Natural killer cell (primary cell): ENCODE data around the gene ANKFN1. TPM values are rescaled to one million over a fixed set of nuclear protein-coding genes. Genes with fewer than 3 reads are reported as not detected.
"Not testable (repeated sequence)": the region's sequence is repeated elsewhere in the genome, so short reads cannot be mapped to it uniquely, and the experiment has no call there.

ENCODE experiments used
- ATAC-seq, 3 donors: fragments of 150-1000 bp in 2 of 3; fragments of 200-7000 bp in 1 of 3; cut with Tn5 transposase; 1 replicate in 1 of 3; 2 replicates in 2 of 3; pipeline ENCODE4 v1.10.0; 2021; ENCODE audit warnings: mild to moderate bottlenecking in 2 of 3, moderate library complexity in 2 of 3
- DNase-seq, 2 donors: peaks; one replicate each; pipeline versions ENCODE4 v3.0.0 to v3.0.0-alpha.2; 2013 to 2021; ENCODE audit warnings: mixed read lengths in 1 of 2
- H3K27ac ChIP-seq: one replicate; pipeline ENCODE4 v1.5.1; 2013; ENCODE audit warnings: mild to moderate bottlenecking, low read length
- H3K27me3 ChIP-seq: one replicate; pipeline ENCODE4 v1.6.1; 2013; ENCODE audit warnings: low read length; ENCODE audit not compliant: control insufficient read depth, insufficient read depth
- H3K36me3 ChIP-seq: one replicate; pipeline ENCODE4 v1.6.1; 2013; ENCODE audit warnings: low read length; ENCODE audit not compliant: control insufficient read depth, insufficient read depth
- H3K4me1 ChIP-seq: one replicate; pipeline ENCODE4 v1.6.1; 2013; ENCODE audit warnings: low read length; ENCODE audit not compliant: control insufficient read depth, insufficient read depth
- H3K4me3 ChIP-seq: one replicate; pipeline ENCODE4 v1.5.1; 2013; ENCODE audit warnings: low read length
- H3K9me3 ChIP-seq: one replicate; pipeline ENCODE4 v1.6.1; 2013; ENCODE audit warnings: low read length; ENCODE audit not compliant: control insufficient read depth, insufficient read depth
- H3K27ac Mint-ChIP-seq, 2 donors: one replicate each; pipeline ENCODE4 v1.8.0; 2022; ENCODE audit warnings: mild to moderate bottlenecking in 2 of 2, mixed read lengths in 2 of 2, moderate library complexity in 1 of 2
- H3K27me3 Mint-ChIP-seq, 2 donors: one replicate each; pipeline ENCODE4 v1.8.0; 2022; ENCODE audit warnings: low read depth in 2 of 2, mixed read lengths in 2 of 2
- H3K36me3 Mint-ChIP-seq: one replicate; pipeline ENCODE4 v1.8.0; 2022; ENCODE audit warnings: mixed read lengths
- H3K4me1 Mint-ChIP-seq, 2 donors: one replicate each; pipeline ENCODE4 v1.8.0; 2022; ENCODE audit warnings: mixed read lengths in 2 of 2
- H3K4me3 Mint-ChIP-seq: one replicate; pipeline ENCODE4 v1.8.0; 2022; ENCODE audit warnings: mild to moderate bottlenecking, moderate library complexity, mixed read lengths
- H3K9me3 Mint-ChIP-seq, 2 donors: one replicate each; pipeline ENCODE4 v1.8.0; 2022; ENCODE audit warnings: mixed read lengths in 2 of 2
- WGBS: methylation state at CpG from one replicate; pipeline ENCODE4 v1.1.7; 2013; ENCODE audit warnings: missing lambda C conversion rate; ENCODE audit not compliant: insufficient coverage; 5-methylcytosine and 5-hydroxymethylcytosine counted together
- intact Hi-C: fragments of 100-400 bp; cut with micrococcal nuclease; formaldehyde crosslinking; loops from one replicate; pipeline ENCODE4 v1.14.2; 2022
- total RNA-seq, 4 donors: library from RNA; stranded (reverse); fragments of 120-200 nt in 1 of 4; gene quantifications; one replicate each; pipeline versions ENCODE4 v1.2.3 to v1.2.4, GENCODE V29; 2013 to 2022
- TF ChIP-seq, protein P1 (sequence below): fragments of 200-600 bp; IDR thresholded peaks from one replicate; pipeline ENCODE4 v1.8.0; 2022; ENCODE audit warnings: antibody characterized with exemption

The ANKFN1 gene
- total RNA-seq, 3 donors from 2014 or later (not counting 1 experiment from before 2014, with no cell fraction given): not detected

DNA sequence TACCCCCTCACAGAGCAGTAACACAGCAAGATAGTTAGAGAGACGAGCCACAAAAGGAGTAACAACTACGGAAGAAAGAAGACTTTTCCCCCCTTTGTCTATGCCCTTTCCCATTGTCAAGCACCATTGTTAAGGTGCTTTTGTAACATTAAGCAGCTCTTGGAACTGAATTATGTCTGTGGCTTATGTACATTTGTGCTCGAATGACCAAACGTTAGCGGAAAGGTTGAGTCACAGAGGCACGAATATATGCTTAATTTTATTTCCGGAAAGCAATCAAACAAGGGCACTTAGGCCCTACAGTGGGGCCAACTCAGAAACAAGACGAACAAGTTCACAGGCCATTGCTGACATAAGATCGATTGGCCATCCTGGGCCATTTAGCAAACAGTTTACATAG, 109.5 kb downstream of the ANKFN1 start:
- Mint-ChIP-seq H3K27me3 (no peaks in the 10 kb centered on the region), H3K27ac (no peak overlapping the region), H3K4me3 (no peak overlapping the region), H3K9me3 (no peaks in the 10 kb centered on the region), H3K4me1 (no peaks in the 10 kb centered on the region), H3K36me3 (no peaks in the 10 kb centered on the region)
- H3K27ac ChIP-seq: no peak overlapping the region
- no peaks in the 10 kb centered on the region for H3K4me1 ChIP-seq
- ATAC-seq (no peak), DNase-seq (no peak)
- H3K9me3 ChIP-seq: no peaks in the 10 kb centered on the region
- no peaks in the 10 kb centered on the region for H3K27me3 ChIP-seq
- no peak overlapping the region for H3K4me3 ChIP-seq
- no peaks in the 10 kb centered on the region for H3K36me3 ChIP-seq
- TF ChIP-seq, protein P1, sequence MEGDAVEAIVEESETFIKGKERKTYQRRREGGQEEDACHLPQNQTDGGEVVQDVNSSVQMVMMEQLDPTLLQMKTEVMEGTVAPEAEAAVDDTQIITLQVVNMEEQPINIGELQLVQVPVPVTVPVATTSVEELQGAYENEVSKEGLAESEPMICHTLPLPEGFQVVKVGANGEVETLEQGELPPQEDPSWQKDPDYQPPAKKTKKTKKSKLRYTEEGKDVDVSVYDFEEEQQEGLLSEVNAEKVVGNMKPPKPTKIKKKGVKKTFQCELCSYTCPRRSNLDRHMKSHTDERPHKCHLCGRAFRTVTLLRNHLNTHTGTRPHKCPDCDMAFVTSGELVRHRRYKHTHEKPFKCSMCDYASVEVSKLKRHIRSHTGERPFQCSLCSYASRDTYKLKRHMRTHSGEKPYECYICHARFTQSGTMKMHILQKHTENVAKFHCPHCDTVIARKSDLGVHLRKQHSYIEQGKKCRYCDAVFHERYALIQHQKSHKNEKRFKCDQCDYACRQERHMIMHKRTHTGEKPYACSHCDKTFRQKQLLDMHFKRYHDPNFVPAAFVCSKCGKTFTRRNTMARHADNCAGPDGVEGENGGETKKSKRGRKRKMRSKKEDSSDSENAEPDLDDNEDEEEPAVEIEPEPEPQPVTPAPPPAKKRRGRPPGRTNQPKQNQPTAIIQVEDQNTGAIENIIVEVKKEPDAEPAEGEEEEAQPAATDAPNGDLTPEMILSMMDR: no peak
- intact Hi-C loops: no loop called here
- 91% methylated on average over 9 of the region's 9 CpGs for WGBS

DNA sequence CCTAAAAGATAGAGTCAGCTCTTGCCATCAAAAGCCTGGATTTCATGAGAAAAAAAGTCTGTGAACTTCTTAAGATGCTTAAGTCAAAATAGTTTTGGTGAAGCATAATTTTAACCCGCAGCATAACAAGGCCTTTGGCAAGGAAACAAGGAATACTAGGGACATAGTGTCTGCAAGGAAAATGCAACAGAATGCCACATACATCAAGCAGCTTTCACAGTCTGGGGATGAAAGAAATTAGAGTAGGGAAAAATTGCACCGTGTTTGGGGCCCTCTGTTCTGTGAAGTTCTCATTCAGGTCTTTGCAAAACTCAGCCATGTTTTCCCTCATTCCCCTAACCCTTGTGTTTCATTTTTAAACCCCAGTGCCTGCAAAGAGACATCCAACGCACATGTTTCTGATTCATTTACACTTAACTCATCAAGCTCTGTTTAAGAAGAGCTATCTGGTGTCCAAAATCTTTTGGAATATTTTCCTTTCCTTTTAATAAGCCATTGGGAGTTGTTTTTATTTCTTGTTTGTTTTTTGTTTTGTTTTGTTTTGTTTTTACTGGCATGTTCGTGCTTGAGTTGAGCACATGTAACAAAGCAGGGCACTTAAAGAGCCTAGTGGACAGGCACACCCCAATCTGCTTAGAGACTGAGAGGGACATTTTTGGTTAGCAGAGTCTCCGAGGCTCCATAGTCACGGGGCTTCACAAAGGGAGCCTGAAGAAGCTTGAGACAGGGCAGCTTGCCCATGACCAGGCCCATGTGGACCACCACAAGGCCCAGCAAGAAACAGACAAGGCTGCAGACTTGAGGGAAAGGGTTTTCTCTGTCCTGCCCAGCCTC, 116.5 kb downstream of the ANKFN1 start:
- Histone ChIP-seq H3K27ac (no peak overlapping the region), H3K4me3 (no peak overlapping the region), H3K36me3 (no peaks in the 10 kb centered on the region), H3K9me3 (no peaks in the 10 kb centered on the region), H3K27me3 (no peaks in the 10 kb centered on the region), H3K4me1 (no peaks in the 10 kb centered on the region)
- Mint-ChIP-seq H3K9me3 (no peaks in the 10 kb centered on the region), H3K36me3 (no peaks in the 10 kb centered on the region), H3K27me3 (no peaks in the 10 kb centered on the region), H3K4me1 (no peaks in the 10 kb centered on the region), H3K4me3 (no peak overlapping the region), H3K27ac (no peak overlapping the region)
- 83% methylated on average over 6 of the region's 6 CpGs for WGBS
- TF ChIP-seq, protein P1: no peak
- intact Hi-C loops: no loop called here
- no peak for ATAC-seq
- no peak for DNase-seq

DNA sequence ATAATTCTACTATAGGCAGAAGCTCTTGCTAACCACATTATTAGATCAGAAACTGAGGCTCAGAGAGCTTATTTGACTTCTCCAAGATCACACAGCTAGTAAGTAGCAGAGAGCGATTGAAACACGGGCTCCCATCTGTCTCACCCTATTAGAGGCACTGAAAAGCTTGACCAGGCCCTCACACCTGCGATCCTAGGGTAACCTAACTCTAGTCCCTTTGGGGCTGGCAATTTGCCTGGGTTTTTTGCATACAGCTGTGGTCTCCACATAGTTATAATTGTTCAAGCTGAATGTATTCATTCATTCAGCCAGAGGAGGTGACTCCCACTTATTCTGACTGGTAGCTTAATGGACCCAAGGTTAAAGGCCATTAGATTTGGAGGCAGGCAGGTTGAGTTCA, 121.2 kb downstream of the ANKFN1 start:
- Mint-ChIP-seq H3K4me3 (no peak overlapping the region), H3K9me3 (no peaks in the 10 kb centered on the region), H3K27ac (no peak overlapping the region), H3K36me3 (no peaks in the 10 kb centered on the region), H3K4me1 (no peaks in the 10 kb centered on the region), H3K27me3 (peaks cover 0 to 11% of the 10 kb centered on the region in 2 donors)
- ATAC-seq (no peak), DNase-seq (no peak)
- intact Hi-C loops: no loop called here
- Histone ChIP-seq H3K4me3 (no peak overlapping the region), H3K27ac (no peak overlapping the region), H3K4me1 (no peaks in the 10 kb centered on the region), H3K9me3 (no peaks in the 10 kb centered on the region), H3K27me3 (no peaks in the 10 kb centered on the region), H3K36me3 (no peaks in the 10 kb centered on the region)
- 81% methylated on average over 3 of the region's 3 CpGs for WGBS
- TF ChIP-seq, protein P1: no peak

DNA sequence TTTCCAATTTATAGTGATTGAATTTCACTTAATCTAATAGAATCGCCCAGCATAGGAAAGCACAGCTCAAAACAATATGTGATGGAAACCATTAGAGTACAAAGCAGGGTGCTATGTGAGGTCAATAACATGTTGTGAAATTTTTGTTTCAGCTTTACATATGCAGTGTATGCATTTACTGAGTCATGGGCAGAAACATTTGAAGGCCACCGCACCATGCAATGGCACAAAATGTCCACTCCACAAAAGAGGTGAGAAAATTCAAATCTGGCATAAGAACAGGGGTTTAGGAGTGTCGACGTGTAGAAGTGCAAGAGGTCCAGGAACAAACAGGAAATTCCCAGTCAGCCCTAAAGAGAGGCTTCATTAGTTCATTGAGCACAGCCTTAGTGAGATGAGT, 131.2 kb downstream of the ANKFN1 start:
- WGBS: 90% methylated on average over 4 of the region's 4 CpGs
- Histone ChIP-seq H3K4me3 (no peak overlapping the region), H3K36me3 (no peaks in the 10 kb centered on the region), H3K27me3 (no peaks in the 10 kb centered on the region), H3K9me3 (no peaks in the 10 kb centered on the region), H3K27ac (no peak overlapping the region), H3K4me1 (no peaks in the 10 kb centered on the region)
- no peak overlapping the region for H3K4me3 Mint-ChIP-seq
- no peak for DNase-seq
- H3K36me3 Mint-ChIP-seq: no peaks in the 10 kb centered on the region
- TF ChIP-seq, protein P1: no peak
- H3K27me3 Mint-ChIP-seq: no peaks in the 10 kb centered on the region
- no peak overlapping the region for H3K27ac Mint-ChIP-seq
- ATAC-seq: no peak
- H3K9me3 Mint-ChIP-seq: no peaks in the 10 kb centered on the region
- no peaks in the 10 kb centered on the region for H3K4me1 Mint-ChIP-seq
- intact Hi-C loops: no loop called here

DNA sequence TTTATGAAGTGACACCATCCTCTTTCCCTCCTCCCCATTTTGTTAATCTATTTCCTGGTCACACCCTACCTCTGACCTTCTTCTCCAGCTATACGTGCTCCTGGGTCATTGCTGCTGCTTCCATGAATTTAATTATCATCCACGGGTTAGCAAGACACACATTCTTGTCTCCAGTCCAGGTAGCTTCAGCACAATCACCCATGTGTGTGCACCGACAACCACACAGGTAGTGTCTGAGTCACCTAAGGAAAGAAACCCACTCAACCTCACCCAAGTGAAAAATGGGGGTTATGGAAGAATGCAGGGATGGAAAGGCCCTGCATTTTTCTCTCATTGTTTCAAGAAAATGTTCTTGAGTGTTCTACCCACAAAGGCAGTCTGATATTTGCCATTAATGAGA, 135.5 kb downstream of the ANKFN1 start:
- H3K4me3 Mint-ChIP-seq, H3K9me3 ChIP-seq, H3K4me3 ChIP-seq, H3K27ac Mint-ChIP-seq, H3K36me3 ChIP-seq, H3K27me3 Mint-ChIP-seq, H3K9me3 Mint-ChIP-seq, H3K36me3 Mint-ChIP-seq, intact Hi-C loops, ATAC-seq, H3K4me1 ChIP-seq, H3K27me3 ChIP-seq, H3K27ac ChIP-seq, DNase-seq: not testable (repeated sequence)
- peaks cover 11% of the 10 kb centered on the region in 2 donors for H3K4me1 Mint-ChIP-seq
- 86% methylated on average over 3 of the region's 3 CpGs for WGBS
